Thoracic aorta (tissue), 2 donors: ENCODE measurements around the gene LPAR3. TPM values are rescaled to one million over a fixed set of nuclear protein-coding genes. Genes with fewer than 3 reads are reported as not detected.
"Not testable (repeated sequence)": the region's sequence is repeated elsewhere in the genome, so short reads cannot be mapped to it uniquely, and the experiment has no call there.

Experiments used
- ATAC-seq: fragments of 150-250 bp; one replicate; pipeline ENCODE4 v1.8.0; 2017; ENCODE audit warnings: low read depth; ENCODE audit not compliant: insufficient number of reproducible peaks, low FRiP score
- DNase-seq: peaks from one replicate; pipeline ENCODE4 v3.0.0-alpha.2; 2020; ENCODE audit warnings: low spot score
- H3K27ac ChIP-seq, 2 donors: fragments of 200-600 bp; sonication (generic); 1 replicate in 1 of 2; 2 replicates in 1 of 2; pipeline ENCODE4 v1.5.1; 2016; ENCODE audit warnings: mild to moderate bottlenecking in 2 of 2, moderate library complexity in 2 of 2
- H3K27me3 ChIP-seq: fragments of 200-600 bp; sonication (generic); replicated peaks from 2 replicates; pipeline ENCODE4 v1.6.0; 2016; ENCODE audit warnings: mild to moderate bottlenecking; ENCODE audit not compliant: insufficient read depth
- H3K36me3 ChIP-seq: fragments of 200-600 bp; sonication (generic); one replicate; pipeline ENCODE4 v1.5.1; 2016
- H3K4me1 ChIP-seq, 2 donors: fragments of 200-600 bp; sonication (generic); 1 replicate in 1 of 2; 2 replicates in 1 of 2; pipeline versions ENCODE4 v1.5.1 to v1.6.0; 2016; ENCODE audit warnings: low read depth in 2 of 2, mild to moderate bottlenecking in 1 of 2; ENCODE audit not compliant: control insufficient read depth in 1 of 2
- H3K4me3 ChIP-seq: fragments of 200-600 bp; sonication (generic); 2 replicates; pipeline ENCODE4 v1.5.1; 2016; ENCODE audit warnings: mild to moderate bottlenecking
- H3K9me3 ChIP-seq: fragments of 200-600 bp; sonication (generic); 2 replicates; pipeline ENCODE4 v1.5.1; 2016
- CTCF ChIP-seq: fragments of 200-600 bp; sonication (generic); IDR thresholded peaks from one replicate; pipeline ENCODE4 v1.5.1; 2019; ENCODE audit warnings: antibody characterized with exemption
- total RNA-seq, 2 donors: library from RNA; depleted of rRNA; stranded (reverse); fragments of >200 nt; gene quantifications; one replicate each; pipeline versions ENCODE4 v1.1.0 to v1.2.3, GENCODE V29; 2016

LPAR3 gene
- total RNA-seq, 2 donors from 2014 or later: 1.1 to 2.7 TPM

- DNase-seq: no peak
- Histone ChIP-seq H3K9me3 (no peaks in the 10 kb centered on the region), H3K36me3 (no peaks in the 10 kb centered on the region), H3K27me3 (no peaks in the 10 kb centered on the region), H3K27ac (no peak overlapping the region), H3K4me1 (no peaks in the 10 kb centered on the region), H3K4me3 (no peak overlapping the region)
- no peak for TF ChIP-seq CTCF
- no peak for ATAC-seq
Measured at GRCh38 chr1:84916897-84917296, 23.9 kb upstream of the LPAR3 start.

GRCh38 chr1:84913555-84913892 lies 20.5 kb upstream of the LPAR3 start:
- no peak overlapping the region for H3K4me3 ChIP-seq
- H3K36me3 ChIP-seq: no peaks in the 10 kb centered on the region
- no peak overlapping the region for H3K27ac ChIP-seq
- H3K9me3 ChIP-seq: no peaks in the 10 kb centered on the region
- ATAC-seq (no peak), DNase-seq (no peak)
- no peaks in the 10 kb centered on the region for H3K27me3 ChIP-seq
- H3K4me1 ChIP-seq: no peaks in the 10 kb centered on the region
- TF ChIP-seq CTCF: no peak

- TF ChIP-seq CTCF: no peak
- Histone ChIP-seq H3K27me3 (no peaks in the 10 kb centered on the region), H3K4me3 (no peak overlapping the region), H3K9me3 (no peaks in the 10 kb centered on the region), H3K36me3 (no peaks in the 10 kb centered on the region), H3K27ac (no peak overlapping the region), H3K4me1 (no peaks in the 10 kb centered on the region)
- ATAC-seq: no peak
- no peak for DNase-seq
Measured at GRCh38 chr1:84912726-84913554, 19.9 kb upstream of the LPAR3 start.

- not testable (repeated sequence) for H3K4me1 ChIP-seq, H3K27me3 ChIP-seq, DNase-seq, H3K27ac ChIP-seq, H3K36me3 ChIP-seq, H3K4me3 ChIP-seq, ATAC-seq, H3K9me3 ChIP-seq
Measured at GRCh38 chr1:84908746-84909464, 15.9 kb upstream of the LPAR3 start.

GRCh38 chr1:84907095-84907827 lies 14.3 kb upstream of the LPAR3 start:
- H3K4me3 ChIP-seq: no peak overlapping the region
- DNase-seq (no peak), ATAC-seq (no peak)
- no peaks in the 10 kb centered on the region for H3K4me1 ChIP-seq
- TF ChIP-seq CTCF: no peak
- H3K27me3 ChIP-seq: no peaks in the 10 kb centered on the region
- no peak overlapping the region for H3K27ac ChIP-seq
- no peaks in the 10 kb centered on the region for H3K9me3 ChIP-seq
- H3K36me3 ChIP-seq: no peaks in the 10 kb centered on the region

- H3K27me3 ChIP-seq, H3K27ac ChIP-seq, DNase-seq, H3K9me3 ChIP-seq, H3K4me3 ChIP-seq, H3K4me1 ChIP-seq, H3K36me3 ChIP-seq, ATAC-seq: not testable (repeated sequence)
Measured at GRCh38 chr1:84902727-84903126, 9.7 kb upstream of the LPAR3 start.
